SU-DHL-6 (cell line): ENCODE results near the gene VMO1.

ENCODE experiments used
- CTCF ChIP-seq: fragments of 200-600 bp; sonication (generic); IDR thresholded peaks from one replicate; pipeline ENCODE4 v1.5.1; 2017; ENCODE audit warnings: antibody characterized with exemption, mild to moderate bottlenecking, low read length, moderate library complexity; ENCODE audit not compliant: insufficient read depth, poor library complexity, severe bottlenecking
- EZH2phosphoT487 ChIP-seq: fragments of 200-600 bp; sonication (generic), shearing (Covaris generic); conservative IDR thresholded peaks from 2 replicates; pipeline ENCODE4 v1.6.1; 2018; ENCODE audit warnings: mild to moderate bottlenecking, antibody characterized with exemption, low read length, moderate library complexity, mixed read lengths

- TF ChIP-seq CTCF, result no peak
- TF ChIP-seq EZH2phosphoT487, result no peak
Measured at GRCh38 chr17:4802228-4802627, 16.1 kb upstream of the VMO1 start, which contains the start of gene C17orf114.
